Stimulated activated naive B cell treated with anti-CD40 and anti-IgM and Interleukin-4, amounts not matched to agents 10 μg/mL and 1 μg/mL and 100 μg/mL, for 72 hours (primary cell): ENCODE measurements around the gene LRSAM1.
"Not testable (repeated sequence)": the region's sequence is repeated elsewhere in the genome, so short reads cannot be mapped to it uniquely, and the experiment has no call there.

Experiments
- ATAC-seq, 2 donors: fragments of 150-1000 bp; cut with Tn5 transposase; replicated peaks; 2 replicates each; pipeline ENCODE4 v1.10.0; 2021; ENCODE audit warnings: moderate library complexity in 1 of 2
- DNase-seq: peaks from one replicate; pipeline ENCODE4 v3.0.0; 2021
- H3K27ac Mint-ChIP-seq: one replicate; pipeline ENCODE4 v1.8.0; 2022; ENCODE audit warnings: mild to moderate bottlenecking, mixed read lengths
- H3K27me3 Mint-ChIP-seq, 2 donors: one replicate each; pipeline ENCODE4 v1.8.0; 2022; ENCODE audit warnings: mixed read lengths in 2 of 2
- H3K36me3 Mint-ChIP-seq, 2 donors: one replicate each; pipeline ENCODE4 v1.8.0; 2022; ENCODE audit warnings: mixed read lengths in 2 of 2, mild to moderate bottlenecking in 1 of 2
- H3K4me1 Mint-ChIP-seq, 2 donors: one replicate each; pipeline ENCODE4 v1.8.0; 2022; ENCODE audit warnings: mixed read lengths in 2 of 2, mild to moderate bottlenecking in 1 of 2
- H3K4me3 Mint-ChIP-seq, 2 donors: one replicate each; pipeline ENCODE4 v1.8.0; 2022; ENCODE audit warnings: mild to moderate bottlenecking in 2 of 2, mixed read lengths in 2 of 2, moderate library complexity in 1 of 2
- H3K9me3 Mint-ChIP-seq, 2 donors: one replicate each; pipeline ENCODE4 v1.8.0; 2022; ENCODE audit warnings: mixed read lengths in 2 of 2, mild to moderate bottlenecking in 1 of 2

LRSAM1 gene

DNA sequence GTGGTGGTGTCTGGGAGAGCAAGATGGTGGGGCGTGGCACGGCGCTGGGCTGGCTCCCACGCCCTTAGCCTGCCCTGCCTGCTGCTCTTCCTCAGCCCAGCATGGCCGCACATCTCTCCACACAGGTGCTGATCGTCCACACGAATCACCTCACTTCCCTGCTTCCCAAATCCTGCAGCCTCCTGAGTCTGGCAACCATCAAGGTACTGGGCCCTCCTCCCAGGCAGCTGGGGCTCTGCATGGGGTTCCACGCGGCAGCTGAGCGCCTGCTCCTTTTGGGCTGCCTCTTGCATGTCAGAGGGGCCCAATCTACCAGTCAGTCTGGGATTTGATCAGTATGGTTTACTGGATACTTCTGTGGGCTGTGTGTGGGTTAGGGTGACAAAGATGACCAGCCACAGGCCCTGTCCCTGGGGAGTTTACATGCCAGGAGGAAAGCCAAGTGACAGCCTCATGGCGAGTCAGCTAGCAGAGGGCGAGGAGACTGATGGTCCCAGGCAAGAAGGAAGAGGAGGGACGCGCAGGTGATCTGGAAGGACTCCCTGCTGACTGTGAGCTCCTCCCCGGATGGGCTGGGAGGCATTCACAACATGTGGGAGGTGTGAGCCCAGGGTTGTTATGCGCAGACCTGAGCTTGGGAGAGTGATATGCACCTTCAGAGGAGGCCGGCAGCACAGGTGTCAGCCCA, 6.0 kb downstream of the LRSAM1 start:
- Mint-ChIP-seq H3K4me3 (no peak overlapping the region), H3K4me1 (peaks cover 15 to 29% of the 10 kb centered on the region in 2 donors), H3K27me3 (no peaks in the 10 kb centered on the region), H3K27ac (no peak overlapping the region), H3K9me3 (no peaks in the 10 kb centered on the region), H3K36me3 (peaks cover 42 to 56% of the 10 kb centered on the region in 2 donors)
- DNase-seq: no peak
- no peak for ATAC-seq

DNA sequence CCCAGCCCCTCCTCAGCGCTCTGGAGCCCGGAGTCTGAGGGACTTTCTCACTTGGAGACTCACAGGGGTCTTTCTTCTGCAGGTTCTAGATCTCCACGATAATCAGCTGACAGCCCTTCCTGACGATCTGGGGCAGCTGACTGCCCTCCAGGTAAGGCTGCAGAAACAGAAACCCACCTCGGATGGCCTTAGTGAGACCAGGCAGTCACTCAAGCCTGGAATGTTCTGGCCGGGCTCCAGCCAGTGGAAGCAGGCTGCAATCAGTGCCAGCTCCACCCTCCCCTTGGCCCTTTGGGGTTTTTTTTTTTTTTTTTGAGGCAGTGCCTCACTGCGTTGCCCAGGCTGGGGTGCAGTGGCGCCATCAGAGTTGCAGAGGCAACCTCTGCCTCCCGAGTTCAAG, 7.6 kb downstream of the LRSAM1 start:
- H3K9me3 Mint-ChIP-seq: no peaks in the 10 kb centered on the region
- peaks cover 52 to 66% of the 10 kb centered on the region in 2 donors for H3K36me3 Mint-ChIP-seq
- H3K27ac Mint-ChIP-seq: no peak overlapping the region

DNA sequence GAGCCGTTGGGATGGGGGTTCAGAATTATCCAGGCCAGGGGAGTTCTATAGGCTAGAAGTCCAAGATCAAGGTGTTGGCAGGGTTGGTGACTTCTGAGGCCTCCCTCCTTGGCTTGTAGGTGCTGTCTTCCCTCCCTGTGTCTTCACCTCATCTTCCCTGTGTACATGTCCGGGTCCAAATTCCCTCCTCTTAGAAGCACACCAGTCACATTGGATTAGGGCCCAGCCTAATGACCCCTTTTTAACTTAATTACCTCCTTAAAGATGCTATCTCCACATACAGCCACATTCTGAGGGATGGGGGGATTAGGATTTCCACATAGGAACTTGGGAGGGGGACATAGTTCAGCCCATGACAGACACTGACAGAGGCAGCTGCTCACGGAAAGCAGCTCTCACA, 12.1 kb downstream of the LRSAM1 start:
- Mint-ChIP-seq H3K36me3 (peaks cover 53 to 63% of the 10 kb centered on the region in 2 donors), H3K27ac (no peak overlapping the region), H3K4me1 (no peaks in the 10 kb centered on the region), H3K4me3 (no peak overlapping the region), H3K27me3 (no peaks in the 10 kb centered on the region), H3K9me3 (no peaks in the 10 kb centered on the region)
- DNase-seq (no peak), ATAC-seq (no peak)

More for the DNA sequence above, 7.6 kb downstream of the LRSAM1 start:
- Mint-ChIP-seq H3K27me3 (no peaks in the 10 kb centered on the region), H3K4me3 (no peak overlapping the region), H3K4me1 (peaks cover 12 to 26% of the 10 kb centered on the region in 2 donors)
- DNase-seq (no peak), ATAC-seq (no peak)

- Mint-ChIP-seq H3K4me3 (no peak overlapping the region), H3K27ac (no peak overlapping the region), H3K36me3 (peaks cover 51 to 63% of the 10 kb centered on the region in 2 donors), H3K4me1 (no peaks in the 10 kb centered on the region), H3K27me3 (no peaks in the 10 kb centered on the region), H3K9me3 (no peaks in the 10 kb centered on the region)
- no peak for ATAC-seq
- DNase-seq: no peak
These were observed 12.6 kb downstream of the LRSAM1 start for GRCh38 chr9:127463911-127464310.

- H3K4me3 Mint-ChIP-seq, DNase-seq, H3K27ac Mint-ChIP-seq, H3K4me1 Mint-ChIP-seq, H3K27me3 Mint-ChIP-seq, ATAC-seq, H3K9me3 Mint-ChIP-seq: not testable (repeated sequence)
- H3K36me3 Mint-ChIP-seq: peaks cover 53 to 65% of the 10 kb centered on the region in 2 donors
These were observed 15.2 kb downstream of the LRSAM1 start for GRCh38 chr9:127466407-127466917.

- H3K4me1 Mint-ChIP-seq: no peaks in the 10 kb centered on the region
- H3K9me3 Mint-ChIP-seq: no peaks in the 10 kb centered on the region
- peaks cover 44 to 54% of the 10 kb centered on the region in 2 donors for H3K36me3 Mint-ChIP-seq
- no peaks in the 10 kb centered on the region for H3K27me3 Mint-ChIP-seq
- ATAC-seq (no peak), DNase-seq (no peak)
- H3K4me3 Mint-ChIP-seq: no peak overlapping the region
- no peak overlapping the region for H3K27ac Mint-ChIP-seq
These were observed 16.3 kb downstream of the LRSAM1 start for GRCh38 chr9:127467621-127468020.

GRCh38 chr9:127470662-127471061, 19.4 kb downstream of the LRSAM1 start:
- no peak overlapping the region for H3K27ac Mint-ChIP-seq
- no peaks in the 10 kb centered on the region for H3K4me1 Mint-ChIP-seq
- H3K4me3 Mint-ChIP-seq: no peak overlapping the region
- H3K9me3 Mint-ChIP-seq: no peaks in the 10 kb centered on the region
- ATAC-seq (no peak), DNase-seq (no peak)
- no peaks in the 10 kb centered on the region for H3K27me3 Mint-ChIP-seq
- H3K36me3 Mint-ChIP-seq: peaks cover 44 to 62% of the 10 kb centered on the region in 2 donors

DNA sequence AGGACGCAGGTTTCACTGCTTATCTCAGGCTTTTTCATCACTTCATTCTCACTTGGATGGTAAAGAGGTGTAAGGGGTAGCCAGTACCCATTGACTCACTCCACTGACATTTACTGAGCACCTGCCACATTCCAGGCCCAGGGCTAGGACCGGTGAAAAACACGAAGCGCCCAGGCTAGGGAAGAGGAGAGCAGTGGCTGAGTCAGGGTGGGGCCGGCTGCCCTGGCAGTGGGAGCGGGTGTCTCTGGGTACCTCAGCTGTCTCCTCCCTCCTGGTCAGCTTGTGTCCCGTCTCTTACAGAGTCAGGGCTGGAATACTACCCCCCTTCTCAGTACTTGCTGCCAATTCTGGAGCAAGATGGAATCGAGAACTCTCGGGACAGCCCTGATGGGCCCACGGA, 22.2 kb downstream of the LRSAM1 start:
- ATAC-seq (no peak), DNase-seq (no peak)
- Mint-ChIP-seq H3K4me3 (no peak overlapping the region), H3K27ac (no peak overlapping the region), H3K27me3 (no peaks in the 10 kb centered on the region), H3K9me3 (no peaks in the 10 kb centered on the region), H3K4me1 (no peaks in the 10 kb centered on the region), H3K36me3 (peaks cover 34 to 57% of the 10 kb centered on the region in 2 donors)

DNA sequence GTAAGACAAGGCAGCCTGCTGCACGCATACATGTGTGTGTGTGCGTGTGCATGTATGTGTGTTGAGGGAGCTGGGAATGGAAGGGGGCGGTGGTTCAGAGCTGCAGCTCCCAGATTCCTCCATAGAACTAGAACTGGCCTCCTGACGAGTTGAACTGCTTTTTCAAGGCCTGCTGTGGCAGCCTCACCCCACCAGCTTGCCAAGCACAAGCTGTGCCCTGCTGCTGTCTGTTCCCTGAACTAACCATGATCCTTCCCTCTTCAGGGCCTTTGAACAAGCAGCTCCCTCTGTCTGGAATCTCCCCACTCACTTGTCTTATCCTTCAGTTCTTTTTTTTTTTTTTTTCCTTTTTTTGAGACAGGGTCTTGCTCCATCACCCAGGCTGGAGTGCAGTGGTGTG, 22.6 kb downstream of the LRSAM1 start:
- DNase-seq: no peak
- Mint-ChIP-seq H3K4me1 (no peaks in the 10 kb centered on the region), H3K4me3 (no peak overlapping the region), H3K27me3 (no peaks in the 10 kb centered on the region), H3K36me3 (peaks cover 37 to 60% of the 10 kb centered on the region in 2 donors), H3K9me3 (no peaks in the 10 kb centered on the region), H3K27ac (peak overlapping the region; percentile 1)
- no peak for ATAC-seq

- Mint-ChIP-seq H3K36me3 (peaks cover 37 to 57% of the 10 kb centered on the region in 2 donors), H3K4me1 (no peaks in the 10 kb centered on the region)
These were observed 23.3 kb downstream of the LRSAM1 start for GRCh38 chr9:127474592-127474991.

GRCh38 chr9:127479507-127480081, 28.3 kb downstream of the LRSAM1 start:
- Mint-ChIP-seq H3K36me3 (peaks cover 29 to 55% of the 10 kb centered on the region in 2 donors), H3K27ac (no peak overlapping the region), H3K4me3 (no peak overlapping the region), H3K27me3 (no peaks in the 10 kb centered on the region), H3K9me3 (no peaks in the 10 kb centered on the region), H3K4me1 (no peaks in the 10 kb centered on the region)
- DNase-seq (no peak), ATAC-seq (no peak)

More at GRCh38 chr9:127474592-127474991, 23.3 kb downstream of the LRSAM1 start:
- ATAC-seq (no peak), DNase-seq (no peak)
- H3K27me3 Mint-ChIP-seq: no peaks in the 10 kb centered on the region
- H3K9me3 Mint-ChIP-seq: no peaks in the 10 kb centered on the region
- no peak overlapping the region for H3K4me3 Mint-ChIP-seq
- H3K27ac Mint-ChIP-seq: no peak overlapping the region

DNA sequence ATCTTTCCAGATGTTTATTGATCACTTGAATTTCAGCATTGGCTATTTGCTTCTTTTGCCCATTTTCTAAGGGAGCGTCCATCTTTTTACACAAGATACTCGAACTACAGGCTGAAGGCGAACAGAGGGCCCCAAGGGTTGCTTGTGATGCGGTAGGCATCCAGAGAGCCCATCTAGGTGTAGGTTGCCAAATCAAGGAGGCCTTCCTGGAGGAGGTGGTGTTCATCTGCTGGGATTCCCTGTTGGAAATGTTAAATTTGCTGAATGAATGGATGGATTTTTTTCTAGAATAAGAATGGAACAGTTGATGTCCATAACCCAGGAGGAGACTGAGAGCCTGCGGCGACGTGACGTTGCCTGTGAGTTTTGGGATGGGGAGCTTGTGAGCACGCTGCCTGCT, 31.4 kb downstream of the LRSAM1 start:
- no peak overlapping the region for H3K27ac Mint-ChIP-seq
- no peak overlapping the region for H3K4me3 Mint-ChIP-seq
- no peaks in the 10 kb centered on the region for H3K9me3 Mint-ChIP-seq
- no peaks in the 10 kb centered on the region for H3K4me1 Mint-ChIP-seq
- ATAC-seq (no peak), DNase-seq (no peak)
- H3K36me3 Mint-ChIP-seq: peaks cover 33 to 53% of the 10 kb centered on the region in 2 donors
- H3K27me3 Mint-ChIP-seq: no peaks in the 10 kb centered on the region

GRCh38 chr9:127485995-127486394, 34.7 kb downstream of the LRSAM1 start:
- DNase-seq (no peak), ATAC-seq (no peak)
- Mint-ChIP-seq H3K9me3 (no peaks in the 10 kb centered on the region), H3K4me3 (no peak overlapping the region), H3K27ac (no peak overlapping the region), H3K36me3 (peaks cover 30 to 49% of the 10 kb centered on the region in 2 donors), H3K27me3 (no peaks in the 10 kb centered on the region), H3K4me1 (no peaks in the 10 kb centered on the region)

GRCh38 chr9:127488946-127489345, 37.6 kb downstream of the LRSAM1 start:
- Mint-ChIP-seq H3K4me1 (no peaks in the 10 kb centered on the region), H3K36me3 (peaks cover 39 to 56% of the 10 kb centered on the region in 2 donors), H3K27ac (no peak overlapping the region), H3K4me3 (no peak overlapping the region), H3K27me3 (no peaks in the 10 kb centered on the region), H3K9me3 (no peaks in the 10 kb centered on the region)
- no peak for DNase-seq
- no peak for ATAC-seq

GRCh38 chr9:127489471-127490115, 38.3 kb downstream of the LRSAM1 start:
- ATAC-seq (no peak), DNase-seq (no peak)
- peaks cover 38 to 51% of the 10 kb centered on the region in 2 donors for H3K36me3 Mint-ChIP-seq
- no peaks in the 10 kb centered on the region for H3K9me3 Mint-ChIP-seq
- H3K27ac Mint-ChIP-seq: no peak overlapping the region
- no peak overlapping the region for H3K4me3 Mint-ChIP-seq
- H3K4me1 Mint-ChIP-seq: no peaks in the 10 kb centered on the region
- H3K27me3 Mint-ChIP-seq: no peaks in the 10 kb centered on the region
